GM18861 (cell line): ENCODE measurements around the gene CUX1.

Source experiments
- ATAC-seq: cut with Tn5 transposase; IDR thresholded peaks from one replicate; pipeline ENCODE4 v1.9.1; 2021; ENCODE audit not compliant: unreplicated experiment

Gene CUX1

DNA sequence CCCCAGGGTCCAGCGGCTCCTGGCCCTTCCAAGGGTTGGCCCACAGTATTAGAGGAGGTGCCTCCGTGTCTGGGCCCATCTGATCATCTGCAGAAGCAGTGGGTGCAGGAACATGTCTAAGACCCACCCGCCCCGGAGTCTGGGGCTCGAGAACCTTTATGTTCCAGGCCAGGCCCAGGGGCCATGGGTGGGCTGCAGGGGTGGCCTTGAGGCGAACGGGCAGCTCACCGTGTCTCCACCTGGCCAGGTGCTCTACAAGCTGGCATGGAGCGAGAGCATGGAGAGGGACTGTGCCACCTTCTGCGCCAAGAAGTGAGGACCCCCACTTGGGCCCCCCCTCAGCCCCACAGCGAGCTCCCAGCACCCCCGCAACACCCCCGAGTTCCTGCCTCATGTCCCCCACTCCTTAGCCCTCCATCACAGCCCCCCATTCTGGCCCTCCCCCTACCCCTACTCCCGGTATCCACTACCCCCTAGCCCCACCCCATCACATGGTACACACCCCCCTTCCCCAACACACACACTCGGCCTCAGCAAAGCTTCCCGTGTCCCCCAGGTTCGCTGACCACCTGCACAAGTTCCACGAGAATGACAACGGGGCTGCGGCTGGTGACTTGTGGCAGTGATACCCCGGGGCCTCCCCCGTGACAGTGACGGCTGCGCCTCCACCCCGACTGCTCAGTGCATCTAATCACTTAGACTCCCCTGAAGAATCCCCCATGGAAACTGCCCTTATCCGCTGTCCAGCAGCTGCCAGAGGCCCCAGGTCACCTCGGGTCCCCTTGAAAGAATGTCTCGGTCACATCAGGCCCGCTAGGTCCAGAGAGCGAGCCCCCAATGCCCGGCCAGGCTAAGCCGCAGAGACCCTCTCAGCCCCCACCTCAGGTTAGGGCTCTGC is 465.3 kb downstream of the CUX1 start:
- no peak for ATAC-seq

DNA sequence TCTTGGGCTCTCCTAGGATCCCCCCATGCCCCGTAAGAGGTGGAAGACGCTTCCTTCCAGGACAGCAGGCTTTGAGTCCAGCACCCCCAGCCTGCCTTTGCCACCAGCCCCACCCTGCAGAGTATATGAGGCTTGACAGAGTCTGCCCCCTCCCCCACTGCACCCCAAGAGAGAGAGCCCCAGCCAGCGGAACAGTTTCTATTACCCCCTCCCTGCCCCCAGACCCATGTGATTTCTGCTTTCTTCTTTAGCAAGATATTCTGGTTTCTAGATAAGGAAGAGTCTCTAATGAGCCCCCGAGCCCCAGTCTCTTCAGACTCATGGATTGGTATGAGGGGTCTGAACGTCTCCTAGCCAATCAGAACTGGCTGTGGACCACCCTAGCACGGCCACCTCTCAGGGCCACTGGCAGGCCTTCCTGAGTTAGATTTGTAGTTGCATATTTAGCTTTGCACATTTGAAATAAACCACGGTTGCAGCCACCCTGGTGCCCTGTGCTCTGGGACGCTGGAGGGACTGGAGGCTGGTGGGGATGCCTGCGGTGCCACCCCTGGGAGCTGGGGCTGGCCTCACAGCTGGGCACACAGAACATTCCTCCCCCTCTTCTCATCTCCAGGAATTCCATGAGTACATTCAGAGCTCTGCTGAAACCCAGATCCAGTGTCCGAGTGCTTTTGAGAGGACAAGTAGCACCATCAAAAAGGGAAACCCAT is 466.2 kb downstream of the CUX1 start:
- no peak for ATAC-seq

- no peak for ATAC-seq
Observed at GRCh38 chr7:102284399-102284798, 467.0 kb downstream of the CUX1 start.

DNA sequence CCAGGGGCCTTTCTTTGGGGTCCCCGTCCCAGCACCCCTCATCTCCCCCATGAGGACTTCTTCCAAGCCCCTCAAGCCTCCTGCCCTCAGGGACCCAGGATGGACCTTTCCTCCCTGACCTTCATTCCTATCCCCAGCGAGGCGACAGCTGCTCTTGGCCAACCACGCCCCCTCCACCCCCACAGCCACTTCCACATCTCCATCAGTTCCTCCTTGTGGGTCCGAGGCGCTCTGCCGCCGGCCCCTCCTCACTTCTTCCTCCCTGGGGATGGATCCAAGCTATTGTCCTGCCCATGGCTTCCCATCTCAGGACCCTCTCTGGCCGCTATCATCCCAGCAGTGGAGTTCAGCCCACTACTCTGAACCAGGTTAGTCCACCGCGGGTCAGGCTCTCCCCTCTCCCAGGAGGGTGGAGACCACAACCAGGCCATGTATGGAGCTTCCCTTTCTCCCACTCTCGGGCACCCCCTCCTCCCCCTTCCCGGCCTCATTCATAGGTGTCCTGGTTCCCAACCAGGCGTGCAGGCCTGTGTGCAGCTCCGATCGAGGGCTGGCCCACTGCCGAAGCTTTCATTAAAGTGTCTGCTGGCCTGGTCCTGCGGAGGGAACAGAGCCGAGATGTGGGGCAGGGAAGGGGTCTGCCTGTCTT is 467.6 kb downstream of the CUX1 start:
- ATAC-seq = no peak

DNA sequence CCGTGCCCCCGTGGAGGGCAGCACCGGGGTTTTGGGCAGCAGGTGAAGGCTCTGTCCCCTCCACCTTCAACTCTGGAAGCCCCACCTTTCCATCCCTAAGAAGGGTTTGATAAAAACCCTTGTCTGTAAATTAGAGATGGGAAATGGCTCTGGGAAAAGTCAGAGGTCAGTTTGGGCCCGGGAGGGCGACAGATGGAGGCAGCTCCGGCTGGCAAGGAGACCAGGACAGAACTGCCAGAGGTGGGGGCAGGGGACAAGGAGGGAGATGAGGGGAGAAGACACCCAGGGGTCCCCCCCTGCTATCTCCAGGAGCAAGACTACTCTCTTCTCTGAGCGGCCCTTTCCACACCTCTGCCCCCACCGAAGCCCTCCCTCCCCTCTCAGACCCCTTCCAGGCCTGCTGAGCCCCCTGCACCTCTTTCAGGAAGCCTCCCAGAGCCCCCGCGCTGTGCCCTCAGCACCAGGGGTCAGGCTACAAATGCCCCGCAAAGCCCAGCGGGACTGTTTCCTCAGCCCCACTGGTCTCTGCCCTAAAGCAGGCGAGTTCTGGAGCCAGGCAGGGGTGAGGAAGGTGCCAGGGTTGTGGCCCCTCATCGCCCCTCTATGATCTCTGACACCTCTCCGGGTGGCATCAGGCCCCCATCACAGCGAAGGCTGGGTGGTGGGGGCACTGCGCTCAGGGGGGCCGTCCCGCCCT is 468.3 kb downstream of the CUX1 start:
- ATAC-seq = no peak

DNA sequence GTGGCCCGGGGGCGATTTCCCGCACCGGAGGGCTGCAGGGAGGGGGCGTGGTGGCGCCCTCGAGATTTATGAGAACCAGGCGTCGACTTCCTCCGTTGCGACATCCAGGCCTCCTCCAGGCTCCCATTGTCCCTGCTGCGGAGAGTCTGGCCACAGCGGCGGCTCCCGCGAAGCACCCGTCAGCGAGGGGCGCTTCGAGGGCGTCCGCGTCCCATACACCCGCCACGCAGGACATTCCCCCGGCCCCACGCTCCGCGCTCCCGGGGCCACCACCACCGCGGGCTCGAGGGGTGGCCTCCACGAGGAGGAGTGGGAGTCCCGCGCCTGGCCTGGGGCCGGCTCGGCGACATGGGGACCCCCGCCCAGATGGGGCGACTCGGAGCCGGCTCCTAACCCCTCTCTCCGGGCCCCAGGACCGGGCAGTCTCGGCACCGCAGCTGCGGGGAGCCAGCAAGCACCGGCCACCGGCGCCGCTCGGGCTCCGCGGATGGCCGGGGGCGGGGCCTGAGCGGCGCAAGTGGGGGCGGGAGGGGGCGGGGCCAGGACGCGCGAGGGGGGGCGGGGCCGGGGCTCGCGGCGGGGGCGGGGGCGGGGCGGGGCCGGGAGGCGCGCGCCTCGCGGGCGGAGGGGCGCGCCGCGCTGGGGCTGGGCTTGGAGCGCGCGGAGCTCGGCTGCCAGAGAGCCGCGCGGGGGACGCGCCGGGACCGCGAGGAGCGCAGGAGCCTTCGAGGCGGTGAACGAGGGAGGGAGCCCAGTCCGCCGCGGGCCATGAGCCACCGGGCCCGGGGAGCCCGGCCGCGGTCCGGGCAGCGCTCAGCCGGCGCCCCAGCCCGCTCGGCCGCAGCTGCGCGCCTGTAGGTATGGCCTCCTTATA is 469.0 kb downstream of the CUX1 start, which contains the start of gene SH2B2:
Gene SH2B2, plus strand, starts transcription at position 632 of the 874 bp plus-strand sequence. CDS start 13,683 bp downstream, outside the sequence.
- peak; percentile 26 for ATAC-seq

- peak; percentile 10 for ATAC-seq
Observed at GRCh38 chr7:102287111-102287980, 469.9 kb downstream of the CUX1 start.

GRCh38 chr7:102287981-102288278 is 470.5 kb downstream of the CUX1 start:
- no peak for ATAC-seq

DNA sequence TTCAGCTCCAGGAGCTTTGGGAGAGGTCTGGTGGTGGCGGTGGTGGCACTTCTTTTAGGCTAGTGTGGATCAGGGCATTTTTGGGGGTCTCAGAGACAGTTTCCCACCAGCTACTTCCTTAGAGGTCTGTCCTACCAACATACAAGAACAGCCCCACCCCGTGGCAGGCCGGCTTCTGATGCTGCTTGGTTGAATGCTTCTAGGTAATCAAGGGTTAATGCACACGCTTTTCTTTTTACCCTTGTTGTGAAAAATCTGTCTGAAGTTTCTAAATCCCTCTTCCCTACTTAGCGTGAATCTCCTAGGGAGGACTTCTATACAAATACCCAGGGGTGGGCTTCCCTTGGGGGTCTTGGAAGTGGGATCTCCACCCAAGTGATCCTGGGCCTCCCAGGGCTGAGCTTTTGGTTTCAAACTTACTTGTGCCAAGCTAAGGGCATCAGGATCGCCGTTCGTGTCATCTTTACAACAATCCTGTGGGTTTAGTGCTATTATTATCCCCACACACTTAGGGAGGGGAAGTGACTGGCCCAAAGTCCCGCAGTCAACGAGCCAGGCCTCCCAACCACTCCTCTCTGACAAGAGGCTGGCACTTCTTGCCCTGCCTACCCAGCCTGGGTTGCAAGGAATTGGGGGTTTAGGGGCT is 471.0 kb downstream of the CUX1 start:
- no peak for ATAC-seq

DNA sequence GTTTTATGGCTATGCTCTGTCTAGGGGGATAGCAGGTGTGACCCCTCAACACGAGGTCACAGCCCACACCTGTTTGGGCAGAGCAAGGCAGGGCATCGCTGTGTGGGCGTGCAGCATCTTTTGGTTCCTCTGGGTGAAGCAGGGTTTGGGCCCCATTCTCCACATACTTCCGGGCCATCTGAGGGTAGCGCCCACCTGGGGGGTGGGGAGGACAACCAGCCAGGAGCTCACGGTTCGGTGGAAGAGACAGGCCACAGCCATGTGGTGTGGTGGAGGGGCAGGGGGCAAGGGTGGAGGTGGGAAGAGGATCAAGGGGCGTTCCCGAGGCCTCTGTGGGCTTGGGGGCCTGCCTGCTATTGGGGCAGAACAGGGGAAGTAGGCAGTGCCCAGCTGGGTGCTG is 471.6 kb downstream of the CUX1 start:
- no peak for ATAC-seq

DNA sequence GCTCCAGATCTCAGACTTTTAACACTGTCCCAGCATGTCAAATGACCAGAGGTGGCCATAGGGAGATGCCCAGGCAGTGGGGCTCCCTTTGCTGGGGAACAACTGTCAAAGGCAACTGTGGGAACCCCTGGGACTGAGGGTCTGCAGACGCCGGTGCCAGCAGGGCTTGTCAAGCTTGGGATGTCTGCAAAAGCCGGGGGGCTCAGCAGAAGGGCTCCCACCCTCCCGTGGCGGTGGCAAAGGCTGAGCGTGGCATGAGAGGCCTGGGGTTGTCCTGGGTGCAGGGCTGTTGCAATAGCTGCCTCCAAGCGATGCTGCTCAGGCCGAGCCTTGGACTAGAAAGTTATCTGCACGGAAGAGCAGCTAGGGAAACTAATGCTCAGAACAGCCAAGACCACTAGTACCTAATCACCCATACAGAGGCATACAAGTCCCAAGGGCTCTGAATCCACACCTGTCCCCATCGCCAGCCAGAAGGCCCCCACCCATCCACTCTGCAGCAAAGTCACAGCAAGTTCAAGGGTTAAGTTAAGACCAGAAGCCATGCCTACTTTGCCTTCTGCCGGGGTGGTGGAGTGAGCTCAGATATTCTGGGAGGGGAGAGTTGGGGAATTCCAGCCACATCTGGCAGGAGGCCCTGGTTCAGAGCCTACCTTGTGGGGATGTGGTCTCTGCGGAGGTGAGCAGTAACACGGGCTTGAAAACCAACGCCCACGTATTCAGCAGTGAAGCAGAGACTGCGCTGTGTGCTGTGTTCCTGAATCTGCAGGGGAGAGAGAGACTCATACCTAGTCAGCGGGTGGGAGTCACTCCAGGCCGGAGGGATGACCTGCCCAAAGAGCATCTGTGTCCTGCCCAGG is 473.9 kb downstream of the CUX1 start:
- peak; percentile 33 for ATAC-seq

GRCh38 chr7:102291916-102292267 is 474.5 kb downstream of the CUX1 start:
- ATAC-seq = no peak

- ATAC-seq = no peak
Observed at GRCh38 chr7:102292813-102293798, 475.7 kb downstream of the CUX1 start.

GRCh38 chr7:102294589-102294988 is 477.2 kb downstream of the CUX1 start:
- no peak for ATAC-seq

GRCh38 chr7:102295346-102296178 is 478.1 kb downstream of the CUX1 start:
- no peak for ATAC-seq

DNA sequence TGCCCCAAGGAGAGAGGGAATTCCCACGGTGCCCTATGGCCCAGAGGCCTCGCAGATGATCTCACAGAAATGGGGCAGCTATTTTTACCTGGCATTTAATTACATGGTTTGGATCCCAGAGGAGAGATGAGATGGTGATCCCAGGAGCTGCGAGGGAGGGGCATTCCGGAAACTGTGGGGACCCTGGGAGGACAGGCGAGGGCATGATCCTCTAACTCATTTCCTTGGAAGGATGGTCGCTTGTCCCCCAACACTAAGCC is 478.7 kb downstream of the CUX1 start:
- ATAC-seq = no peak
